Keratinocyte (primary cell): ENCODE results near the gene SELENOS. TPM values are rescaled to one million over a fixed set of nuclear protein-coding genes. Genes with fewer than 3 reads are reported as not detected.

Experiments
- DNase-seq: peaks from one replicate; pipeline ENCODE4 v3.0.0-alpha.2; 2011; ENCODE audit warnings: low read depth, missing footprints, low spot score
- FAIRE-seq: peaks from 2 replicates; lab custom pipeline; 2011; peaks lifted over from hg19 to GRCh38; lab: Jason Lieb, UNC
- H2AFZ ChIP-seq: 2 replicates; pipeline ENCODE4 v1.6.0; 2012; ENCODE audit warnings: low read length, control low read depth, inconsistent platforms; ENCODE audit not compliant: control insufficient read depth
- H3K27ac ChIP-seq: 2 replicates; pipeline ENCODE4 v1.5.1; 2011; ENCODE audit warnings: low read length; ENCODE audit not compliant: control insufficient read depth, insufficient read depth
- H3K27me3 ChIP-seq: 3 replicates; pipeline ENCODE4 v1.6.0; 2011; ENCODE audit warnings: low read length; ENCODE audit not compliant: control insufficient read depth, insufficient read depth; ENCODE audit errors: extremely low read depth
- H3K36me3 ChIP-seq, 2 experiments: 2 replicates in 1 of 2; 3 replicates in 1 of 2; pipeline ENCODE4 v1.5.1; 2011; ENCODE audit warnings: low read length in 2 of 2, mild to moderate bottlenecking in 1 of 2; ENCODE audit not compliant: control insufficient read depth in 2 of 2, insufficient read depth in 2 of 2; ENCODE audit errors: extremely low read depth in 1 of 2
- H3K4me1 ChIP-seq: 3 replicates; pipeline ENCODE4 v1.5.1; 2011; ENCODE audit warnings: low read length; ENCODE audit not compliant: control insufficient read depth, insufficient read depth; ENCODE audit errors: extremely low read depth
- H3K4me2 ChIP-seq: 3 replicates; pipeline ENCODE4 v1.6.0; 2011; ENCODE audit warnings: low read depth, low read length; ENCODE audit not compliant: control insufficient read depth, insufficient read depth; ENCODE audit errors: extremely low read depth
- H3K4me3 ChIP-seq, 3 experiments: fragments of 200-600 bp in 1 of 3; sonication (generic) in 1 of 3; 2 replicates in 2 of 3; 3 replicates in 1 of 3; pipeline ENCODE4 v1.5.1; 2011 to 2016; ENCODE audit warnings: low read length in 3 of 3, mild to moderate bottlenecking in 3 of 3, control low read depth in 2 of 3, inconsistent platforms in 1 of 3, low read depth in 1 of 3, mixed read lengths in 1 of 3, mixed run types in 1 of 3, moderate library complexity in 1 of 3; ENCODE audit not compliant: control insufficient read depth in 2 of 3, insufficient read depth in 2 of 3; ENCODE audit errors: extremely low read depth in 1 of 3
- H3K79me2 ChIP-seq: 2 replicates; pipeline ENCODE4 v1.6.0; 2012; ENCODE audit warnings: low read length; ENCODE audit not compliant: control insufficient read depth, insufficient read depth
- H3K9ac ChIP-seq: 3 replicates; pipeline ENCODE4 v1.6.0; 2011; ENCODE audit warnings: low read length; ENCODE audit not compliant: control insufficient read depth, insufficient read depth; ENCODE audit errors: extremely low read depth
- H3K9me1 ChIP-seq: 3 replicates; pipeline ENCODE4 v1.6.0; 2011; ENCODE audit warnings: low read length; ENCODE audit not compliant: control insufficient read depth, insufficient read depth; ENCODE audit errors: extremely low read depth
- H3K9me3 ChIP-seq: 2 replicates; pipeline ENCODE4 v1.5.1; 2012; ENCODE audit warnings: low read depth, low read length; ENCODE audit not compliant: control insufficient read depth
- H4K20me1 ChIP-seq: 3 replicates; pipeline ENCODE4 v1.6.0; 2011; ENCODE audit warnings: low read length; ENCODE audit not compliant: control insufficient read depth, insufficient read depth; ENCODE audit errors: extremely low read depth
- EZH2 ChIP-seq: IDR thresholded peaks from one replicate; pipeline ENCODE4 v1.6.1; 2012; ENCODE audit warnings: inconsistent platforms, mild to moderate bottlenecking, low read length, moderate library complexity
- dilution Hi-C: fragments of 300-500 bp; cut with MboI; formaldehyde crosslinking; loops from one replicate; pipeline ENCODE4 v1.7.0; 2020; ENCODE audit warnings: low sequenced_read_pairs; ENCODE audit not compliant: extremely low pct_ligation_motif_present
- polyA plus RNA-seq, 5 experiments: library from polyadenylated mRNA; depleted of rRNA in 3 of 5; stranded (reverse) in 3 of 5; stranded (forward) in 1 of 5; unstranded in 1 of 5; fragments of >200 nt; gene quantifications; 1 replicate in 1 of 5; 2 replicates in 3 of 5; 3 replicates in 1 of 5; pipeline versions ENCODE4 v1.2.1 to v1.2.3, GENCODE V29; 2011 to 2012; ENCODE audit warnings: missing spikeins in 2 of 5, low read depth in 1 of 5, low replicate concordance in 1 of 5
- TF ChIP-seq, protein P1 (sequence below), 3 experiments: IDR thresholded peaks in 1 of 3; conservative IDR thresholded peaks in 1 of 3; optimal IDR thresholded peaks in 1 of 3; 2 replicates in 2 of 3; 3 replicates in 1 of 3; pipeline versions ENCODE3 to v1.5.1; 2011; ENCODE audit warnings: low read length in 3 of 3, mild to moderate bottlenecking in 3 of 3, moderate library complexity in 2 of 3, control low read depth in 1 of 3, inconsistent platforms in 1 of 3; ENCODE audit not compliant: insufficient read depth in 2 of 3; ENCODE audit errors: extremely low read depth in 1 of 3

Gene SELENOS
- polyA plus RNA-seq, 1 donor (not counting 4 experiments of a cell fraction or from before 2014, with no cell fraction given), result 82.2 TPM

DNA sequence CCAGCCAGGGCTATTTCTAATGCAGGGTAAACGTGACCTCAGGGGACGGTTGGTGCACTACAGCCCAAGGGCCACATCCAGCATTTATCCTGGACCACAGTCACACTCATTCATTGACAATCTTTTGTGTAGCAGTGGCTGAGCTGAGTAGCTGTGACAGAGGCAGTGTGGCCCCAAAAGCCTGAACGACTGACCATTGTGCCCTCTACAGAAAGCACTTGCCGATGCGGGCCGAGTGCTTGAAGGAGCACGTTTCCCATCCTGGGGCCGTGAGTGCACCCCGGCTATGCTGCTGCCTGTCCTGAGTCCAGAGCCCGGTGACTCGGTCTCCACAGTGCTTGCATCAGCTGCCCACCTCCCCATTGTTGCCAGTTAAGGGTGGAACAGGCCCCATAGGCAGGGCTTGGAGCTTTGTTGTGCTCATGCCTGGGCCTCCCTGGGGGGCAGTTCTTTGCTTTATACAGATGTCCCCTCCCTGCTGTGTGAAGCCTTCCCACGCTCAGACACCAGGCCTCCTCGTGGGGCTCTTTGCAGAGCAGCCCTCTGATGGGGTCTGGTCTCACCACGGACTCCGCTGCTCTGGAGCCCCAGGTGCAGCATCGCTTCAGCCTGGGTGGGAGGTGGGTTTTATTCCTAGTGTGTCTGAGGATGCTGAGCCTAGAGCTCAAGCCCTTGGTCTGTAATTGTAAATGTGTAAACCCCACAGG, 30.8 kb upstream of the SELENOS start:
- DNase-seq (no peak), FAIRE-seq (no peak)
- Histone ChIP-seq H3K4me1 (no peaks in the 10 kb centered on the region), H3K79me2 (no peaks in the 10 kb centered on the region), H3K4me2 (no peak overlapping the region), H3K4me3 (no peak overlapping the region), H2AFZ (no peak overlapping the region), H3K36me3 (no peaks in the 10 kb centered on the region), H3K9me3 (no peaks in the 10 kb centered on the region), H3K9ac (no peak overlapping the region), H3K27me3 (no peaks in the 10 kb centered on the region), H3K9me1 (no peaks in the 10 kb centered on the region), H3K27ac (no peak overlapping the region), H4K20me1 (no peaks in the 10 kb centered on the region)
- TF ChIP-seq, protein P1, sequence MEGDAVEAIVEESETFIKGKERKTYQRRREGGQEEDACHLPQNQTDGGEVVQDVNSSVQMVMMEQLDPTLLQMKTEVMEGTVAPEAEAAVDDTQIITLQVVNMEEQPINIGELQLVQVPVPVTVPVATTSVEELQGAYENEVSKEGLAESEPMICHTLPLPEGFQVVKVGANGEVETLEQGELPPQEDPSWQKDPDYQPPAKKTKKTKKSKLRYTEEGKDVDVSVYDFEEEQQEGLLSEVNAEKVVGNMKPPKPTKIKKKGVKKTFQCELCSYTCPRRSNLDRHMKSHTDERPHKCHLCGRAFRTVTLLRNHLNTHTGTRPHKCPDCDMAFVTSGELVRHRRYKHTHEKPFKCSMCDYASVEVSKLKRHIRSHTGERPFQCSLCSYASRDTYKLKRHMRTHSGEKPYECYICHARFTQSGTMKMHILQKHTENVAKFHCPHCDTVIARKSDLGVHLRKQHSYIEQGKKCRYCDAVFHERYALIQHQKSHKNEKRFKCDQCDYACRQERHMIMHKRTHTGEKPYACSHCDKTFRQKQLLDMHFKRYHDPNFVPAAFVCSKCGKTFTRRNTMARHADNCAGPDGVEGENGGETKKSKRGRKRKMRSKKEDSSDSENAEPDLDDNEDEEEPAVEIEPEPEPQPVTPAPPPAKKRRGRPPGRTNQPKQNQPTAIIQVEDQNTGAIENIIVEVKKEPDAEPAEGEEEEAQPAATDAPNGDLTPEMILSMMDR (optimal IDR thresholded peaks at IDR 0.05 in 1 of 3, IDR thresholded peaks at IDR 0.05 in 1 of 3, conservative IDR thresholded peaks at IDR 0.05 in 1 of 3; ENCODE audit: extremely low read depth in 1 of 3, insufficient read depth in 2 of 3, low read length in 3 of 3), result no peak
- TF ChIP-seq EZH2, result no peak
- dilution Hi-C loops, result no loop called here

DNA sequence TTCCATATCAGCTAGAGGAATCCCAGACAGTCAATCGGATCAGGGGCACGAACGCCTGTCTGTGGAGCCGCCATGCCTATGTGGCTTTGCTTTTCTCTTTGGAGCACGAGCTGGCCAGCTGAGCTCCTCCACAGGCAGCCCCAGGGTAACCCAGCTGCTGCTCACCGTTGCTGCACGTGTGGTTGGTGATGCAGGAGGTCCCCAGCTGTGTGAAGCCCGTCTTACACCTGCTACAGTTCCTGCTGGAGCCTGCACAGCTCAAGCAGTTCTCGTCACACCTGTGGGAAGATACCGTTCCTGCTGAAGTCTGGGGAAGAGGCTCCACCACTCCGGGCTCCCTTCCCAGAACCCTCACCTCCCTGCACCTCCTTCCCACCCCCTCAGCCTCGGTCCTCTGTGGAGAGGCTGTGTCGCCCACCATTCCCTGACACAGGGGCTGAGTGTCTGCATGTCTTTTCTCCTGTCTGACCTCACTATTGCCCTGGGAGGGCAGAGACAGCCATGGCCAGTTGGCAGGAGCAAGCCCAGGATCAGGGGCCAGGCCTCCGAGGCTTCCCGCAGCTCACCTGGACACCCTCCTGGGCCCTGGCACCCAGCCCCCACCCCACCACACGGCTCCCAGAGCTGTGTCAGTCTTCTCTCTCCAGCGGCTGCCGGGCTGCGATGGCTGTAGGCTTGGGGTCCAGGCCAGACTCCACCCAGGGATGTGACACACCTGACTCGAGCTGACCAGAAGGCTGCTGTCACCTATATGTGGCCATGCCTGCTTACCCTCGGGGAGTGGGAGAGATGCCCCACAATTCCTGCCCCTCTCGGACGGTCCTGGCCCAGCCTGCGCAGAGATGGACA, 30.0 kb upstream of the SELENOS start:
- DNase-seq (no peak), FAIRE-seq (no peak)
- Histone ChIP-seq H3K4me2 (no peak overlapping the region), H3K4me3 (no peak overlapping the region), H3K27ac (no peak overlapping the region), H3K9me1 (no peaks in the 10 kb centered on the region), H3K4me1 (no peaks in the 10 kb centered on the region), H3K9me3 (no peaks in the 10 kb centered on the region), H3K79me2 (no peaks in the 10 kb centered on the region), H3K27me3 (no peaks in the 10 kb centered on the region), H4K20me1 (no peaks in the 10 kb centered on the region), H2AFZ (no peak overlapping the region), H3K9ac (no peak overlapping the region), H3K36me3 (no peaks in the 10 kb centered on the region)
- TF ChIP-seq EZH2, result no peak
- TF ChIP-seq, protein P1 (optimal IDR thresholded peaks at IDR 0.05 in 1 of 3, IDR thresholded peaks at IDR 0.05 in 1 of 3, conservative IDR thresholded peaks at IDR 0.05 in 1 of 3; ENCODE audit: extremely low read depth in 1 of 3, insufficient read depth in 2 of 3, low read length in 3 of 3), result no peak
- dilution Hi-C loops, result no loop called here
